Loucy (cell line): ENCODE data around the gene RGS7BP.

Experiments used
- EZH2phosphoT487 ChIP-seq: fragments of 200-600 bp; IDR thresholded peaks from 2 replicates; pipeline ENCODE4 v1.6.1; 2018; ENCODE audit warnings: antibody characterized with exemption, mild to moderate bottlenecking, moderate library complexity, borderline replicate concordance
- TF ChIP-seq, protein P1 (sequence below): fragments of 200-600 bp; sonication (generic); conservative IDR thresholded peaks from 2 replicates; pipeline ENCODE4 v1.5.1; 2014; ENCODE audit warnings: mild to moderate bottlenecking, antibody characterized with exemption, low read length

DNA sequence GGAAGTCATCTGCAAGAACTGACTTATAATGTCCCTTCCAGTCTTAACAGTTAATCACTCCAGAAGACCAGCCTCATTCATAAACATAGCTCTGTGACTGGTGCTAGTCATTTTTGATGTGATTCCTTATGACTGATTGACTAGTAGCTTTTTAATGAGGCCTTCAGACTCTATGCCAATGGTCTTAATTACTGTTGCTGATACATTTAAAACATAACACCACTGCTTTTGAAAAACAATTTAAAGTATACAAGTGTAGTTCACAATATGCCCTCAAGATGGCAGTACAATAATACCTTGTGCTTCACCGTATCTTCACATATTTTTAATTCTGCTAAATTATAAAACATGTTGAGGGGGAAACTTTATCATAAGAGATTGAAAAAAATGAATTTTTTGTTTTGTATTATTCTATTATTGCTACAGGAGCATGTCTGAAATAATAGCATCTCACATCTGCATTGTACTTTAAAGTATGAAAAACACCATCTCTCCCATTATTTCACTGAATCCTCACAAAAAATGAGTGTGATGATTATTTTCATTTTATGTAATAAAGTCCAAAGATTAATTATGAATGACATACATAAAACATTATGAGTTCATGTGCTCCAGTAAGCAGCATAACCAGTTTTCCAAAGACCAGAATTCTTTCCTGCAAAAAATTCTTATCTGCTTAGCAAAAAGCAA lies 129.3 kb downstream of the RGS7BP start:
- TF ChIP-seq, protein P1, sequence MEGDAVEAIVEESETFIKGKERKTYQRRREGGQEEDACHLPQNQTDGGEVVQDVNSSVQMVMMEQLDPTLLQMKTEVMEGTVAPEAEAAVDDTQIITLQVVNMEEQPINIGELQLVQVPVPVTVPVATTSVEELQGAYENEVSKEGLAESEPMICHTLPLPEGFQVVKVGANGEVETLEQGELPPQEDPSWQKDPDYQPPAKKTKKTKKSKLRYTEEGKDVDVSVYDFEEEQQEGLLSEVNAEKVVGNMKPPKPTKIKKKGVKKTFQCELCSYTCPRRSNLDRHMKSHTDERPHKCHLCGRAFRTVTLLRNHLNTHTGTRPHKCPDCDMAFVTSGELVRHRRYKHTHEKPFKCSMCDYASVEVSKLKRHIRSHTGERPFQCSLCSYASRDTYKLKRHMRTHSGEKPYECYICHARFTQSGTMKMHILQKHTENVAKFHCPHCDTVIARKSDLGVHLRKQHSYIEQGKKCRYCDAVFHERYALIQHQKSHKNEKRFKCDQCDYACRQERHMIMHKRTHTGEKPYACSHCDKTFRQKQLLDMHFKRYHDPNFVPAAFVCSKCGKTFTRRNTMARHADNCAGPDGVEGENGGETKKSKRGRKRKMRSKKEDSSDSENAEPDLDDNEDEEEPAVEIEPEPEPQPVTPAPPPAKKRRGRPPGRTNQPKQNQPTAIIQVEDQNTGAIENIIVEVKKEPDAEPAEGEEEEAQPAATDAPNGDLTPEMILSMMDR = peak; percentile 94
- no peak for TF ChIP-seq EZH2phosphoT487
